DMS114 treated with DMSO at 0.1 percent for 48 hours (cell line): ENCODE results near the gene RAP1B.

Source experiments
- DNase-seq: peaks from one replicate; lab custom pipeline; 2025; ENCODE audit not compliant: unreplicated experiment; lab: John Stamatoyannopoulos, UW

RAP1B gene

DNA sequence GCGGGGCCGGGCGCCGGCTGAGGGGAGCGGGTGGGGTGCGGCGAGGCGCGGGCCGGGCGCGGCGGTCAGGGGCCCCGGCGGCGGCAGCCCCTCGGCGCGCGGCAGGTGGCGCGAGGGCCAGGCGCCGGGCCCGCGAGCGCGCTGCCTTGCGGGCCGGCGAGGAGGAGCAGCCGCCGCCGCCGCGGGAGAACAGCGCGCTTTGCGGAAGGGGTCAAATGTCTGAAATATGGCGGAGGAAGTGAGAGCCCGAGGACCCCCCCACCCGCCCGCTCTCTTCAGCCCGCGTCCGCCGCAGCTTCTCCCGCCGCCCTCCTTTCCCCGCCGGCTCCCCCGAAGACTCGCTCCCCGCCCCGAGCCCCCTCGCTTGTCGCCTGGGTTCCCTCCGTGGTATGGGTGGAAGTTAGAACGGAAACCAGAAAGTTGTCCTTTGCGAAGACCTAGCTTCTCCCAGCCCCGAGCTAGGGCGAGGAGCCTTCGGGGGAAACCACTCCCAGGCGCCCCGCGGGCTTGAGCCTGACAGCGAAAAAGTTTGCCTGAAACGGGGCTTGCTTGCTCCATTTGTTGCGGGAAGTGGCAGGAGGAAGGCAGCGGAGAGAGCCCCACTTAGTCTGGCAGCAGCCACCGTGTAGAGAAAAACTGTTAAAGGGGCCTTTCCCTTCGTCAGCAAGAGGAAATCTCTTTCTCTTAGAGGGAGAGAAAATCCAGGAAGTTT is 551 bp downstream of the RAP1B start:
- no peak for DNase-seq

DNA sequence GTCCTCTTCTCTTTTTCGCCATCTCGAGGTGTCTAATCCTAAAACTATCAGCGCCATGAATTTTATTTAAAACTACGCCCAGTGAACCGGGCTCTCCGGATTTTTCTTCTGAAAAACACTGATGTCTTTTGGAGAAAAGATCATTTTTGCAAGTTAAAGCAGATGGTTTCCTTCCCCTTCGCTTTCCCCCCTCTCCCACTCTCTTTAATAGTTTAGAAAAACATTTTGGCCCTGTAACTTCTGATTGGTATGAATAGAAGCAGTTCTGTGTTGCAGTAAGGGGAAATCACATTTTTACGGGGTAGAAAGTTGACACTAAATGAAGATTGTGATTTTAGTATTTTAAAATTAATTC is 1.1 kb downstream of the RAP1B start:
- no peak for DNase-seq

DNA sequence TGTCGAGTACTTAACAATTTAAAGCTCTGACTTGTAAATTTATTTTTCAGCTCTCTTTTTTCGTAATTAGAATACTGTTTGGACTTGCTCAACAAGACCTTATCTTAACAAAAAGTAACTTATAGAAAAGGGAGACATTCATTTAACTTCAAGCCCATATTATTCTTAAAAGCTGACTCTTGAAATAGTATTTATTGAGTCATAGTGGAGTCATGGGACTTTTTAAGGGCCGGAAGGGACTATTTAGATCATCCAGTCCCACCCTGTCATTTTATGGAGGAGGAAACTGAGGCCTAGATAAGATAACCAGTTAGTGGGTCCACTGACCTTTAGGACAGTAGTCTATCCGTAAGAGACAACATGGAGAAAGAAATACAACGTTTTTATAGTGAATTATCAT is 1.5 kb downstream of the RAP1B start:
- DNase-seq, result no peak

DNA sequence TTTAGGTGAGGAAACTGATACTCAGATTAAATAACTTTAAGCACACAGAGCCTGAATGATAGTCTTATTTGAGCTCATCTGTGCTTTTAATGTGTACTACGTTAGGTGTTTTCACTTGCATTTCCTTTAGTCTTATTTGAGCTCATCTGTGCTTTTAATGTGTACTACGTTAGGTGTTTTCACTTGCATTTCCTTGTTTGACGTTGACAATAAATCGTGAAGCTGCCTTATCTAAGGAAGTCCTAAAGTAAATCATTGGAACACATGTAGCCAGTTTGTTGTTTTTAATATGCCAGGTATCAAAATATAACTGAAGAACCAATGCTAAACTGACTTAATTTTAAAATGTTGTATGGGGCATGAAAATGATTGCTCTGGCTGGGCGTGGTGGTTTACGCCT is 2.0 kb downstream of the RAP1B start:
- no peak for DNase-seq

DNA sequence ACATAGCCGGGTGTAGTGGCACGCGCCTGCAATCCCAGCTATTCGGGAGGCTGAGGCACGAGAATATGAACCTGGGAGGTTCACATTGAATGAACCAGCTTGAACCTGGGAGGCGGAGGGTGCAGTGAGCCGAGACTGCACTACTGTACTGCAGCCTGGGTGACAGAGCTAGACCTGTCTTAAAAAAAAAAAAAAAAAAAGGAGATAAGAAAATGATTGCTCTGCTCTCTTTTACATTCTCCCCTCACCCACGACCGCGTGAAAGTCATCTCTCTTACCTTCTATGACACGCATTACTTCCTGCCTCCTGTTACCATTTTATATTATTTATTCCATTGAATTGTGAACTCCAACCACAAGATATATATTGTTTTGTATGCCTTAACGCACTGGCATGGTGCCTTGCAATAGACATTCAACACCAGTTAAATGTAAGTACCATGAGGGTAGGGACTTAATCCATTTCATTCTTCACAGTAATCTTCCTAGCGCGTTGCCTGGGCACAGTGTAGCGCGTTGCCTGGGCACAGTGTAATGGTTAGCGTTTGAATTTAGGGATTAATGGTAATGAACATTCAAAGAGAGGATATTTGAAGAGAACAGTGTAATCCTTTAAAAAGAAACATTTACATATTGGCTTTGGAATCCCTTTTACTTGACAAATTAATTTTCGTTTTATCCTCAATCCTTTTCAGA is 2.7 kb downstream of the RAP1B start:
- DNase-seq, result no peak

DNA sequence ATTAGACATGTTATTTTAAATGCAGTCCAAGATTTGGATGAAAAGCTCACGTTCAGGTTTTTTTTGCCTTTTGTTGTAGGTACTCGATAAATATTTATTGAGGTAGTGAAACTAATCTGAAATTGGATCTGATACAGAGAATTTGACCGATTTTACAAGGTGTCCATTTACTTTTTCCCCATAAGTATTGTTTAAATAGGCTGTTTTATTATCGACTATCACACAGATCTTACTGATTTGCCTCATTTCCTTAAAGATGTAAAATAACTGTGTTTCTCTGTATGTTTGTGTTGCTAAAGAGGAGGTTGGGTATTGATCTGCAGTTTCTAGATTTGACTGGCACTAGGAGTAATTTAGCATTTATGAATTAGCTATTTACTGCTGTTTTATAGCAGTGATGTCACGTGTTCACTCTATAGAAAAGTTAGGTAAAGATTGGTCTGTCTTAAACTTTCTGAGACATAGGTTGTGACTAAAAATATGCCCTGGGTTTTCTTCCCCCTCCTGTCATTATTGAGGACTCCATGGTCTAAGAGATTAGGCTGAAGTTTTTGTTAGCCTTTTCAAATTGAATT is 3.5 kb downstream of the RAP1B start:
- no peak for DNase-seq

DNA sequence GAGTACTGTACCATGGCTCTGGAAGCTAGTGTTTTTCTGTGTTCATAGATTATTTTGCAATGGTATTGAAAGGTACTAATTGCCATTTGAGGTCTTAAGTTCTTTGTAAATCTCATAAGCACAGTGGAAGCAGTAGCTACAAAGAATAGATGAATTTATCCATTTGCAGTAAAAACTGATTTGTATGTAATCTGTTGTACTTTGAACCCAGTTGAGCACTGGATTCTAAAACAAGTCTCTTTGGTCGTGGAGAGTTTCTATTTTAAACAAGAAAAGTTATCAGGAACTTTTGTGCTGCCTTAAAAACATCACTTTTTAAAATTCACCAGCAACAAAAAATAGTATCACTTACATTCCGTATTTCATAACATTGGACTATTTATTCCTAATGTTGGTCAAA is 4.1 kb downstream of the RAP1B start:
- no peak for DNase-seq

DNA sequence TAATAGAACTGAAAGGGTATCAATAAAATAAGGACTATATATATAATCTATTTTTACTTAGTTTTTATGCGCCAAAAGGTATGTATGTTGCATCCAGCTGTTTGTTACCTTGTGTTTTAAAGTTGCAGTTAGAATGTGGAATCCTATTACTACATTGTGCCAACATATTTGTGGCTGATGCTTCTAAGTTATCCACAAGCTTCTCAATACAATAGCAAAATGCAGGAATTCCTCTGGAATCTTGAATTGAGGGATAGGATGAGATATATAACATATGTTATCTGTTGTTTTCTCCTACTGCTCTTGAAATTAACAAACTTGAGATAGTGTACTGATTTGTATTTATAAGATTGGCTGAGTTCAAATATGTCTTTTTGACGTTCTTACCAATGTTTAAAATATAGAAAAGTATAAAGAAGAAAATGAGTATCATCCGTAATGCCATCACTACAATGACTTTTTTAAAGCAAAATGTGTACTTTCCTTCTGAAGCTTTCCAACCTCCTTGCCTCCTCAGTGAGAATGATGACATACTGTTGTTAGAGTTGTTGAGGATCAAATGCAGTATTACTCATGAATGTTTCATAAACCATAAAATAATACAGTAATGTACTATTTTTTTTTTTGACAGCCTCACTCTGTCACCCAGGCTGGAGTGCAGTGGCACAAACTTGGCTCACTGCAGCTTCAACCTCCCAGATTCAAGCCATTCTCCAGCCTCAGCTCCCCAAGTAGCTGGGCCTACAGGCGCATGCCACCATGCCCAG is 6.6 kb downstream of the RAP1B start:
- DNase-seq, result no peak

DNA sequence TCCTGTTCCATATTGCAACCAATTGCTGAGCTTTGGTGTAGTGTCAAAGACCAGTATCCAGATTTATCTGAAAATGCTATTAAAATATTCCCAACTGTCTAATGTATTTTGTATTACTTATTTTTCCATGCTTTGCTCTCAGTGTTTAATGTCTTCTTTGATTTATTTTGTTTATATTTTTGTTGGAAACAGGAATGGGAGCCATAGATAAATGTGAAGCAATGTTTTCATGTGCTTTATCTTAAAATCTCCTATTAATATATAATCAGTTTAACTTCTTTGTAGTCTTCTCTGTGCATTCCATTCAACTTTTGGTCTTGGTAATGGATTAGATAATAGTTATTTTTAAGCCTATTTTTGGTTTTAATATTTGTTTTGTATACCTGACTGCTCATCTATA is 8.8 kb downstream of the RAP1B start:
- no peak for DNase-seq

DNA sequence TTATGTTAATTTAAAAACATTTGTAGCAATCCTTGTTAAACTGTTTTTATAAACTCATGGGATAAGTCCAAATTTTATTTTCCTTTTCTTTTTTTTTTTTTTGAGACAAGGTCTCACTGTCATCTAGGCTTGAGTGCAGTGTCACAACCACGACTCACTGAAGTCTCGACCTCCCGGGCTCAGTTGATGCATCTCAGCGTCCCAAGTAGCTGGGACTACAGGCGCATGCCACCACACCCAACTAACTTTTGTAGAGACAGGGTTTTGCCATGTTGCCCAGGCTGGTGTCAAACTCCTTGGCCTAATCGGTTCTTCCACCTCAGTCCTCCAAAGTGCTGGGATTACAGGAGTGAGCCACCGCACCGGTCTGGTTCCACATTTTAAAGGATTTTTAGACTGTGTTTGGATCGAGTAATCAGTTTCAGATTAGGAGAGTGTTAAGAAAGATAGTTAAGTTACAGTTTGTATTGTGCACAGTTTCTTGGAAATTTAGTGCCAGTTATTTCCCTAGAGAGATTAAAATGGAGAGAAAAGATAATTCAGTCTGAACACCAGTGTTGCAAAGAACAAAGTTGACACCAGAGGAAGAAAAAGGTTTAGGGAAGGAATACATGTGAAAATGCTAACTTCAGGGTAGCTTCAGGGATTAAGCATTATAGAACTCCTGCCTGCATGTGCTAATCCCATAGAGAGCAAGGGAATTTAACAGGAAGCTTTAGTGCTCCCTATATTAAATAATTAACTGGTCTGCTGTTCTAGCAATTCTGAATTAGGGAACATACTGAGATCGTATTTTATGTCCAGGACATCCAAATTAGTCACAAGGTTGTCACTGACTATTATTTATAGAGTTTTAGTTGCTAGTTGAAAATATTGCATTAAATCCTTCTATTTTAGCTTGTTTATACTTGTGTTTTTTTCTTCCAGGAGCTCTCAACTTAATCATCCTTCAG is 10.1 kb downstream of the RAP1B start:
- no peak for DNase-seq

DNA sequence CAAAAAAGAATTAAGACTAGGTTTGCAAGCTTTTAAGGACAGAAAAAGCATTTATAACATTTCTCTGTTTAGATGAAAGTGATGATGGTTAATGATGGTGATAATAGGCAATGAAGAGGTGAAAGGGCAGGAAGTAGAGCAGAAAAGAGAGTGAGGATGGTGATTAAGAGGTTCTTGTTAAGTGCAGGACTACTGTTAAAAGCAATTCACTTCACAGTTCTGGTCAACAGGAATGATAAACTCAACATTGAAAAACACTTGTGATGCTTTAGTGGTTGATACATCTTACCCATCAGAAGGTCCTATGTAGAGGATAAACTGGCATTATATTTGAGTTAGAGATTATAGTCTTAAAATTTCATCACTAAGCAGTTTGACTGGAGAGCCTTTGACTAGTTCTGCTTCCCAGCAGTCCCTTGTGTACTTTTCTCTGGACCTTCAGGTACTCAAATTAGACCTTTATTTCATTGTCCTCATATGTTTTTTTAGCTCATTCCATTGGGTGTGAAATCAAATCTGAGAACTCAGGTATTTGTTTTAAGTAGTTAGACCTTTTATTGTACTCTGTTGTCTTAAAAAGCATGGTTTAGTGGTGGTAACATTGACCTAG is 10.9 kb downstream of the RAP1B start:
- no peak for DNase-seq

DNA sequence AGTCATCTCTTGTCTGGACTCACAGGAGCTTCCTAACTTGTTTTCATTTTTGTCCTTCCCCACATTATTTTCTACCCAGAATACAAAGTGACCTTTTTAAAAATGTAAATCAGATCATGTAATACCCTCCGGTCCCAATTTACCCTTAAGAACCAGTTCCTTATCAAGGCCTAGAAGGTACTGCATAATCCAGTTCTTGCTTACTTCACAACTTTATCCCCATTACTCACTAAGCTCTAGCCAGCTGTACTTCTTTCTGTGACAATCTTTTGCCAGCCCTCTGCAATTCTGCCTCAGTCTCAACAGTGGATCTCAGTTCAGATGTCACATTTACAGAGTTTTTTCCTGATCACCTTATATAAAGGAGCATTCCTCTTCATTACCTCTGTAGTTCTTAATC is 11.6 kb downstream of the RAP1B start:
- DNase-seq, result no peak

DNA sequence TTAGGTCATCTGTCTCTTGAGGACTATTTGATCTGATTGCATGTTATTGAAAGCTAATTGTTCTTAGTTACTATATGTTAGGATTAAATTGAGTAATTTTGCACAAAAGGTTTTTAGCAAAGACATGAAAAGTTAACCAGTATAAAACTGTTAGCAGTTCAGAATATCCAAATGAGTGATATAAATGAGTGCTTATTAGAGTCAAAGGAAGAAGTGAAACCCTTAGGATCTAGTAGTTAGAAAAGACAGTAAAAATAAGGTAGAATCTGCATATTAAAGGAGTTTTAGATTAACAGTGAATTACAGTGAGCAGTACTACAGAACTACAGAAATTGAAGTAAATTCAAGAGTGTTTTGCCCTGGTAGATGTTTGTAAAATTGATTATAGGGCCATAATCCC is 12.4 kb downstream of the RAP1B start:
- DNase-seq, result no peak

DNA sequence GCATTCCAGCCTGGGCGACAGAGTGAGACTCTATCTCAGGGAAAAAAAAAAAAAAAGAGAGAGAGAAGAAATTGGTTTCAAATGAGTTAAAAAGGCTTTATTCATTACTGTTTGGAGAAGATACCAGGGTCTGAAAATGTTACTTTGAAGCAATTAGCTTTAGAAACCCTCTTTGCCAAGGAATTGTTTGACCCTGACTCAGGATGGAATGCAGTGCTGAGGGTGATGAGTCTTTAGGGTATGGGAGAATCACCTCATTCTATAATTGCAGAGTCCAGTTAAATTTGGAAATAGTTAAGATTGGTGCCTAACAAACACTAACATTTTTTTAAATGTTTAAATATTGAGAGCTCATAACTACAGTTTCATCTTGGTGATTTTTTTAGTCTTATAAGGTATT is 13.3 kb downstream of the RAP1B start:
- DNase-seq, result no peak

DNA sequence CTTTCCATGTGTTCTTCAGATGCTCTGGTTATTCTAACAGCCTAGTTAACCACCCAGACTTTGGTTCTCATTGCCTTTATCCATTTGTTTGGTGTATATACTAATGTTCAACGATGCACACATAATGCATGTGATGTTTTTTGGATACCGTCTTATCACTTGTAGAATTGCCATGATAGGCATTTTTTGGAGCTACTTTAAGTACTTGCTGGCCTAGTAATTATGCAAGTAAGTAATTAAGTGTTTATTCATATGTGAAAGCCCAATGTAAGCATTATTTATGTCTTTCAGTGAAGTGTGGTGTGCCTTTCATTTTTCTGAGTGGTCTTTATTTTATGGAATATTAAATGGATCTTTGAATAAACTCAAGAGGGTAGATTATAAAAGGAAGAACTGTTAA is 14.2 kb downstream of the RAP1B start:
- no peak for DNase-seq

DNA sequence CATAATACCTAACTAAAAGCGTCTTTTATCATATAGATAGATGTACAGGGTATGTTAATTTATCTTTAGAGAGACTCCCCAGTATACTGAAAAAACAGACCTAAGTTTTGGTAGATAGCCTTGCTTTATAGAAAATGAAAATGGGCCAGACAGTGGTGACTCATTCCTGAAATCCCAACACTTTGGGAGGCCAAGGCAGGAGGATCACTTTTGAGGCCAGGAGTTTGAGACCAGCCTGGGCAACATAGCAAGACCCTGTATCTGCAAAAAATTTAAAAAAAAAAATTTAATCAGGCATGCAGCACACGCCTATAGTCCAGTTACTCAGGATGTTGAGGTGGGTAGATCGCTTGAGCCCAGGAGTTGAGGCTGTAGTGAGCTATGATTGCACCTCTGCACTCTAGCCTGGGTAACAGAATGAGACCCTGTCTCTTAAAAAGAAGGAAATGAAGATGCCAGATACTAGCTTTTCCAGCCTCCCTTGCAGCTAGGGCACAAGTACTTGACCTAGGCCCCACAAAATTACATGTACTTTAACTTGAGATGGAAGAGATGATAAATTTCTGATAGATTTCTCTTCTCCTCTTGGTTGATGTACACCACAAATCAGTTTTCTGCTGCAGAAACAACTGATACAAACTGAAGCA is 17.1 kb downstream of the RAP1B start:
- DNase-seq, result no peak

DNA sequence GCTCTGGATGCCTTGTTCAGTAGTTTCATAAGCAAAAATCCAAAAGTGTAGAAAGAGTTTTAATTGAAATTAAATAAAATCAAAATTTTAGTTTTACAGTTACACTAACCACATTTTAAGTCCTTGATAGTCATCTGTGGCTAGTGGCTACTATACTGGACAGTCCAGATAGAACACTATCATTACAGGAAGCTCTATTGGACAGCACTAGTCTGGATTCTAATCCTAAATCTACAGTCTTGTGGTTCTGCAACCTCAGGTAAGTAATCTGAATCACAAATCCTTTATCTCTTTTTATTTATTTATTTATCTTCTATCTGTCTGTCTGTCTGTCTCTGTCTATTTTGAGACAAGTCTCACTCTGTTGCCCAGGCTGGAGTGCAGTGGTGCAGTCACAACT is 18.0 kb downstream of the RAP1B start:
- no peak for DNase-seq

DNA sequence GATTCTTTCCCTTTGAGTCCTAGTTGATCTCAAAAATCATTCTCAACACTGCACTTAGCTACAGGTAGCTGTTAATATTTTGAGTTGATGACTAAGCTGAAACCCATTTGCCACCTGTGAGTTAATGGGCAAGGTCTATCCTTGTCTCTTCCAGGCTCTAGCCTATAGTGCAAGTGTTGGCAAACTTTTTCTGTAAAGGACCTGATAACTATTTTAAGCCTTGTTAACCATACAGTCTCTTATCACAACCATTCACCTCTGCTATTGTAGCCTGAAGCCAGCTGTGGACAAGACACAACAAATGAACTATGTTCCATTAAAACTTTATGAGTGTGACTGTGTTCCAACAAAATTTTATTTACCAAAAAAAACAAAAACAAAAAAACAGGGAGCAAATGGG is 19.4 kb downstream of the RAP1B start:
- DNase-seq, result no peak

DNA sequence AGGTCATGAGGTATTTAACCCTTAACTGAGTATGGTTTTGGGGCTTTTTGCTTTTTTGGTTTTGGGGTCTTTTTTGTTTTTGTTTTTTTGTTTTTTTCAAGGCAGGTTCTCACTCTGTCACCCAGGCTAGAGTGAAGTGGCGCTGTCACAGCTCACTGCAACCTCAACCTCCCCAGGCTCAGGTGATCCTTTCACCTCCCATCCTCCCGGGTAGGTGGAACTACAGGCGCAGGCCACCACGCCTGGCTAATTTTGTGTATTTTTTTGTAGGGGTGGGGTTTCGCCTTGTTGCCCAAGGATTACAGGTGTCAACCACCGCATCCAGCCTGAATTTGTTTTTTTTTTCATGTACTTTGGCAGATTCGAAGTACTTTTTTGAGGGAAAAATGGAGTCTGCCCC is 19.9 kb downstream of the RAP1B start:
- no peak for DNase-seq

DNA sequence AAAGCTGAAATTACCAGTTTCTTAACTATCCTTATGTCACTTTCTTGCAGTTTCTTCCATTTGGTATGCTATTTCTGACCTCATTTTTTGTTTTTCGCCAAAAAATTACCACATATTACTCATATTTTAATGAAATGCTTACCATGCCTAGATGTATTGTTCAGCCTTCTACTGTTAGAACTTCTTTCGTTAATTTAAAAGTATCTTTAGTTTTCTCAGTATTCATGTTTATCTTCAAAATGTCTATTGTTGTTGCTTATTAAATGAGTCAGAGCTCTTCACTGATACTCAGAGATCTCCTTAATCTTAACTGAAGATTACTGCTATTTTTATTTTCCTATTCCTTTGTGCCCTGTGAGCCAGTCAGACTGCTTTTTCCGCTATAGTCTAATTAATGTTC is 20.5 kb downstream of the RAP1B start:
- DNase-seq, result no peak
